Nephron (organoid): Measurements from ENCODE around the gene PCDH9.
A peak's percentile ranks its signal among the peaks of the same experiment; 100 is the strongest.

Experiments
- H3K27ac Mint-ChIP-seq, 3 experiments: 2 replicates each; pipeline ENCODE4 v1.8.0; 2020; ENCODE audit warnings: mixed read lengths in 3 of 3, mild to moderate bottlenecking in 2 of 3, moderate library complexity in 1 of 3
- H3K27me3 Mint-ChIP-seq: 2 replicates; pipeline ENCODE4 v1.8.0; 2021; ENCODE audit warnings: low read depth, mild to moderate bottlenecking, moderate library complexity, mixed read lengths
- H3K36me3 Mint-ChIP-seq: 2 replicates; pipeline ENCODE4 v1.8.0; 2020; ENCODE audit warnings: low read depth, mixed read lengths
- H3K4me1 Mint-ChIP-seq: 2 replicates; pipeline ENCODE4 v1.8.0; 2020; ENCODE audit warnings: mixed read lengths
- H3K4me3 Mint-ChIP-seq, 3 experiments: 2 replicates each; pipeline ENCODE4 v1.8.0; 2020; ENCODE audit warnings: mild to moderate bottlenecking in 3 of 3, mixed read lengths in 3 of 3, moderate library complexity in 2 of 3
- H3K9me3 Mint-ChIP-seq: 2 replicates; pipeline ENCODE4 v1.8.0; 2020; ENCODE audit warnings: mixed read lengths
- CTCF ChIP-seq, 3 experiments: fragments of 200-600 bp; sonication (generic); IDR thresholded peaks; one replicate each; pipeline ENCODE4 v1.5.0; 2021; ENCODE audit warnings: antibody characterized with exemption in 3 of 3; ENCODE audit not compliant: unreplicated experiment in 3 of 3

Gene PCDH9

DNA sequence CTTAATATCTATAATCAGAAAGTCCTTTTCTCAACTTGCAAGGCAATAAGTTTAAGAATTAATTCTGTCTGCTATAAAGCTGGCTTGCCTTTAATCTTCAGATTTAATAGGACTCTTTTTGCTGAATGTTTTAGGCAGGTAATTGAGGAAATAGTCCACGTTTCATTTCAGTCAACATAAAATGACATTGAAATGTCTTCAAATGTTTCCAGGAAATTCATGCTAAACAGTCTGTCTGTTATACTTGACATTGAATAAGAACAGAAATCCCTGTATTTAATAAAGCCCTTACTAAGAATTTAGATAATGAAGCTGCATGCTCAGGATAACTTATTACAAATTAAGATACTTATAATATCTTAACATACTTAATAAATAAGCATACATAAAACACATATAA is 84.2 kb downstream of the PCDH9 start:
- no peak for TF ChIP-seq CTCF (IDR thresholded peaks at IDR 0.05; ENCODE audit: unreplicated experiment in 3 of 3)
- Mint-ChIP-seq H3K4me3 (no peak overlapping the region), H3K36me3 (no peaks in the 10 kb centered on the region)

GRCh38 chr13:67143544-67144115 is 86.5 kb downstream of the PCDH9 start:
- H3K4me3 Mint-ChIP-seq, result no peak overlapping the region
- no peaks in the 10 kb centered on the region for H3K9me3 Mint-ChIP-seq
- H3K4me1 Mint-ChIP-seq, result peaks cover 22% of the 10 kb centered on the region
- H3K27ac Mint-ChIP-seq, result no peak overlapping the region
- no peaks in the 10 kb centered on the region for H3K27me3 Mint-ChIP-seq
- no peaks in the 10 kb centered on the region for H3K36me3 Mint-ChIP-seq
- TF ChIP-seq CTCF (IDR thresholded peaks at IDR 0.05; ENCODE audit: unreplicated experiment in 3 of 3), result no peak

More for the DNA sequence above, 84.2 kb downstream of the PCDH9 start:
- Mint-ChIP-seq H3K27ac (no peak overlapping the region), H3K27me3 (no peaks in the 10 kb centered on the region), H3K4me1 (peaks cover 22% of the 10 kb centered on the region), H3K9me3 (no peaks in the 10 kb centered on the region)

- no peak overlapping the region for H3K4me3 Mint-ChIP-seq
Measured at GRCh38 chr13:67140006-67140405, 90.1 kb downstream of the PCDH9 start.

DNA sequence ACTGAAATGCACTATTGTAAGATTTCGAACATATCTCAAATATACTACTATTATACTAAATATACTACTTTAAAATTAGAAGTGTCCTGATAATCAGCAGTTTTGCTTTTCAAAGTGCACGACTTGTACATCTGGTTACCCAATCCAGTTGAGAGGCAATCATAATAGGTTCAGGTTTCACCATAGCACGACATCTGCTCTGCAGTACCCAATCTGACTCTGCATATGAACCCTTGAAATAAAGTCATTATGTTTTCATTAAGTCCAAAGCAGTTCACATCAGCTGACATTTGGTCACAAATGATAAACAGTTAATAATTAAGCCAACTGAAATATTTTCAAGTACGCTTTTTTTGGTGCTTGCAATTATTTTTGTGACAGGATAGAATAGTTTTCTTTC is 90.6 kb downstream of the PCDH9 start:
- H3K4me3 Mint-ChIP-seq, result no peak overlapping the region
- no peaks in the 10 kb centered on the region for H3K9me3 Mint-ChIP-seq
- no peaks in the 10 kb centered on the region for H3K36me3 Mint-ChIP-seq
- no peak for TF ChIP-seq CTCF (IDR thresholded peaks at IDR 0.05; ENCODE audit: unreplicated experiment in 3 of 3)
- H3K27ac Mint-ChIP-seq, result peak overlapping the region in 1 of 3 experiments; percentile 46
- peaks cover 2% of the 10 kb centered on the region for H3K4me1 Mint-ChIP-seq
- H3K27me3 Mint-ChIP-seq, result no peaks in the 10 kb centered on the region

More at GRCh38 chr13:67140006-67140405, 90.1 kb downstream of the PCDH9 start:
- H3K27me3 Mint-ChIP-seq, result no peaks in the 10 kb centered on the region
- H3K27ac Mint-ChIP-seq, result peak overlapping the region in 1 of 3 experiments; percentile 87
- H3K4me1 Mint-ChIP-seq, result no peaks in the 10 kb centered on the region
- H3K36me3 Mint-ChIP-seq, result no peaks in the 10 kb centered on the region
- no peaks in the 10 kb centered on the region for H3K9me3 Mint-ChIP-seq
- no peak for TF ChIP-seq CTCF (IDR thresholded peaks at IDR 0.05; ENCODE audit: unreplicated experiment in 3 of 3)

- no peak for TF ChIP-seq CTCF (IDR thresholded peaks at IDR 0.05; ENCODE audit: unreplicated experiment in 3 of 3)
- no peaks in the 10 kb centered on the region for H3K27me3 Mint-ChIP-seq
- H3K27ac Mint-ChIP-seq, result peak overlapping the region in 1 of 3 experiments; percentile 46
- peaks cover 6% of the 10 kb centered on the region for H3K4me1 Mint-ChIP-seq
- no peaks in the 10 kb centered on the region for H3K36me3 Mint-ChIP-seq
- no peak overlapping the region for H3K4me3 Mint-ChIP-seq
- no peaks in the 10 kb centered on the region for H3K9me3 Mint-ChIP-seq
Measured at GRCh38 chr13:67138970-67139369, 91.2 kb downstream of the PCDH9 start.

DNA sequence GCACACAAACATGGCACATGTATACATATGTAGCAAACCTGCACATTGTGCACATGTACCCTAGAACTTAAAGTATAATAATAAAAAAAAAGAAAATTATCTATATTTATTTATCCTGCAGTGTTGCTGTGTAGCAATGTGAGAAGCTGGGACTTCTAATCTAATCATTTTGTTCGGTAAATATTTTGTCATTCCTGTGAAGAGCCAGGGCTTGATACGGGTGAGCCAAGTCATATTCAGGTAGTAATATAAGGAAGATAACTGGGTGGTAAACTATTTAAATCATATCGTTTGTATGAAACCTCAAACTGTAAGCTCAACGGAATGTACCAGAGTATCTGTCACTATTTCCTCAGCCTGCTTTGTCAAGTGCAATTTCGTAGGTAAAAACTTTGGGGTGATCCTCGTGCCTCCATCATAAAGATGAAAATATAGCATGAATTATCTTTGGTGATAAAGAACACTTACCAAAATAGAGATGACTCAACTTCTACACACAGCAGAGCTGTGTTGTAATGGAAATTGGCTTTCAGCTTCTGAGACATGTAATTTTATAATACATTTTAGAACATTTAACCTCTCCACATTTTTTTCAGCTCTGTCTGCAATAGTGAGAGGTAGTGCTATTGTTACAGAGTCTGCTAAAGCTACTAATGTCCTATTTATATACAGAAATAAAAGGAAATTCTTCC is 92.9 kb downstream of the PCDH9 start:
- Mint-ChIP-seq H3K27me3 (no peaks in the 10 kb centered on the region), H3K4me1 (peaks cover 10% of the 10 kb centered on the region), H3K36me3 (no peaks in the 10 kb centered on the region), H3K4me3 (no peak overlapping the region), H3K27ac (no peak overlapping the region), H3K9me3 (no peaks in the 10 kb centered on the region)
- no peak for TF ChIP-seq CTCF (IDR thresholded peaks at IDR 0.05; ENCODE audit: unreplicated experiment in 3 of 3)
